Measurements from ENCODE around the gene SORCS2. TPM values are rescaled to one million over a fixed set of nuclear protein-coding genes. Genes with fewer than 3 reads are reported as not detected.

Gene SORCS2
- total RNA-seq, 6 donors from 2014 or later = 2.2 to 28.3 (median 7.2) TPM

DNA sequence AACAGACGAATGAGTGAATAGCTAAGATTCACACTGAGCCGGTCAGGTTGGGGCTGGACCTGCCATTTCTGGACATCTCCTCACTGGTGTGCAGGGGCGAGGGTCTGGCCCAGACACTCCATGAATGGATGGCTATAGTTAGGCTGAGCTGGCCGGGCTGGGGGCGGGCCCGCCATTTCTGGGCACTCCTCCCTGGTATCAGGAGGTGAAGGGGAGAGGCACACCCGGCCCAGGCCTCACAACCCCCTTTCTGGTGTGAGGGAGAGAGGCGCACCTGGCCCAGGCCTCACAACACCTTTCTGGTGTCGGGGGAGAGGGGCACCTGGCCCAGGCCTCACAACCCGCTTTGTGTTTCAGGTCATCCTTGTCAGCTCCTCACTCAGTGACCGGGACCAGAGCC, 445.6 kb downstream of the SORCS2 start:
- Histone ChIP-seq H3K27ac (no peak overlapping the region), H3K9me3 (no peaks in the 10 kb centered on the region), H3K36me3 (no peaks in the 10 kb centered on the region), H3K4me3 (no peak overlapping the region), H3K4me1 (peaks cover 0 to 12% (median 8%) of the 10 kb centered on the region in 4 donors), H3K27me3 (no peaks in the 10 kb centered on the region)
- ATAC-seq (ENCODE audit: low FRiP score in 2 of 2) = no peak
- TF ChIP-seq POLR2AphosphoS5 (IDR thresholded peaks at IDR 0.05) = no peak
- no peak for TF ChIP-seq EP300 (IDR thresholded peaks at IDR 0.05)
- no peak for TF ChIP-seq POLR2A (IDR thresholded peaks at IDR 0.05)
- TF ChIP-seq, protein P1, sequence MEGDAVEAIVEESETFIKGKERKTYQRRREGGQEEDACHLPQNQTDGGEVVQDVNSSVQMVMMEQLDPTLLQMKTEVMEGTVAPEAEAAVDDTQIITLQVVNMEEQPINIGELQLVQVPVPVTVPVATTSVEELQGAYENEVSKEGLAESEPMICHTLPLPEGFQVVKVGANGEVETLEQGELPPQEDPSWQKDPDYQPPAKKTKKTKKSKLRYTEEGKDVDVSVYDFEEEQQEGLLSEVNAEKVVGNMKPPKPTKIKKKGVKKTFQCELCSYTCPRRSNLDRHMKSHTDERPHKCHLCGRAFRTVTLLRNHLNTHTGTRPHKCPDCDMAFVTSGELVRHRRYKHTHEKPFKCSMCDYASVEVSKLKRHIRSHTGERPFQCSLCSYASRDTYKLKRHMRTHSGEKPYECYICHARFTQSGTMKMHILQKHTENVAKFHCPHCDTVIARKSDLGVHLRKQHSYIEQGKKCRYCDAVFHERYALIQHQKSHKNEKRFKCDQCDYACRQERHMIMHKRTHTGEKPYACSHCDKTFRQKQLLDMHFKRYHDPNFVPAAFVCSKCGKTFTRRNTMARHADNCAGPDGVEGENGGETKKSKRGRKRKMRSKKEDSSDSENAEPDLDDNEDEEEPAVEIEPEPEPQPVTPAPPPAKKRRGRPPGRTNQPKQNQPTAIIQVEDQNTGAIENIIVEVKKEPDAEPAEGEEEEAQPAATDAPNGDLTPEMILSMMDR (IDR thresholded peaks at IDR 0.05) = no peak
- peak in 1 of 2 donors; percentile 65 for DNase-seq
- 78 to 84% methylated on average over 9 to 11 of the region's 11 CpGs for WGBS, 2 donors

DNA sequence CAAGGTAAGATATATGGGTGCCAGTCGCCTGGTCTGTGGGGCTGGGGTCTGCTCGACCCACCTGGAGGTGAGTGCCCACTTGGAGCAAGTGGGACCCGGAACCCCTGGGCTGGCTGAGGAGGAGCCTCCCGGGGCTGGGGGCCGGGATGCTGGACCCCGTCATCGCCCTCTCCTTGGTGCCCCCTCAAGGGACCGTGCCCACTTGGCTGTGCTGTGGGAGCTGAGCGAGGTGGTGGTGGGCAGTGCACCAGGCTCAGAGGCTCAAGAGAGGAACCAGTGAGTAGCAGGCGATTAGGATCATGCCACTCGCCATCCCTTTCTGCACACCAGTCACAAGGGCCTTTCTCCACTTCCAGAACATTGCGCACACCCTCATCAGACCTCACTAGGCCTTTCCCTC, 446.2 kb downstream of the SORCS2 start:
- ATAC-seq (ENCODE audit: low FRiP score in 2 of 2) = peak in 1 of 2 donors; percentile 11
- TF ChIP-seq EP300 (IDR thresholded peaks at IDR 0.05) = no peak
- TF ChIP-seq, protein P1 (IDR thresholded peaks at IDR 0.05) = no peak
- TF ChIP-seq POLR2AphosphoS5 (IDR thresholded peaks at IDR 0.05) = no peak
- no peak for TF ChIP-seq POLR2A (IDR thresholded peaks at IDR 0.05)
- no peaks in the 10 kb centered on the region for H3K36me3 ChIP-seq
- H3K27ac ChIP-seq = no peak overlapping the region
- H3K27me3 ChIP-seq = no peaks in the 10 kb centered on the region
- H3K4me1 ChIP-seq = peaks cover 0 to 12% (median 8%) of the 10 kb centered on the region in 4 donors
- DNase-seq = peak in 1 of 2 donors; percentile 48
- H3K9me3 ChIP-seq = no peaks in the 10 kb centered on the region
- H3K4me3 ChIP-seq = no peak overlapping the region
- 92% methylated on average over 7 to 12 of the region's 12 CpGs for WGBS, 2 donors

DNA sequence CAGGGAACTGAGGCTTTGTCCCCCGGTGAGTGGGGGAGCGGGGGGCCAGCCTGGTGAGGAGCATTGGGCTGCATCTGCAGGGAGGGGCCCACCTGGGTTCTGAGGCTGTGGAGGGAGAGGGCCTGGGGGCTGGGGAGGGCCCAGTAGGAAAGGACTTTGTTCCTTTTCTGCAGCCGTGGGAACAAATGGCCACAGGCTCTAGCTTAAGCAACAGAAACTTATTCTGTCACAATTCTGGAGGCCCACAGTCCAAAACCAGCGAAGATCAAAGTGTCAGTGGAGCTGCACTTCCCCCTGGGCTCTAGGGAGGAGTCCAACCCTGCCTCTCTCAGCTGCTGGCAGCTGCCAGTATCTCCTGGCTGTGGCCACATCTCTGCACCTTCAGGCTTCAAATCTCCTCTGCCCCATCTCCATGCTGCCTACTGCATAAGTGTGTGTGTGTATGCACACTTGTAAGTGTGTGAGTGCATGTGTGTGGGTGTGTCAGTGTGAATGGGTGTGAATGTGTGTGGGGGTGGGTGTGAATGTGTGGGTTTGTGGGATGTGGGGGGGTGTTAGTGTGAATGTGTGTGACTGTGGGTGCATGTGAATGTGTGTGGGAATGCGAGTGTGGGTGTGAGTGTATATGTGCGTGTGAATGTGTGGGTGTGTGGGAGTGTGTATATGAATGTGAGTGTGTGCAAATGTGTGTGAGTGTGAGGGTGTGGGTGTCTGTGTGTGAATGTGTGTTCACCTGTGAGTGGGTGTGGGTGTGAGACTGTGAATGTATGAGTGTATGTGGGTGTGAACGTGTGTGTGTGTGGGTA, 446.8 kb downstream of the SORCS2 start:
- Histone ChIP-seq H3K4me3 (no peak overlapping the region), H3K27ac (peak overlapping the region in 1 of 4 donors; percentile 18), H3K9me3 (peaks cover 0 to 2% (median 1%) of the 10 kb centered on the region in 4 donors), H3K4me1 (peaks cover 0 to 12% (median 8%) of the 10 kb centered on the region in 4 donors), H3K27me3 (no peaks in the 10 kb centered on the region), H3K36me3 (no peaks in the 10 kb centered on the region)
- TF ChIP-seq, protein P1 (IDR thresholded peaks at IDR 0.05) = no peak
- TF ChIP-seq EP300 (IDR thresholded peaks at IDR 0.05) = no peak
- DNase-seq (peak in 1 of 2 donors; percentile 50), ATAC-seq (ENCODE audit: low FRiP score in 2 of 2) (peak in 1 of 2 donors; percentile 67)
- WGBS, 2 donors = 72 to 75% methylated on average over 7 of the region's 7 CpGs

DNA sequence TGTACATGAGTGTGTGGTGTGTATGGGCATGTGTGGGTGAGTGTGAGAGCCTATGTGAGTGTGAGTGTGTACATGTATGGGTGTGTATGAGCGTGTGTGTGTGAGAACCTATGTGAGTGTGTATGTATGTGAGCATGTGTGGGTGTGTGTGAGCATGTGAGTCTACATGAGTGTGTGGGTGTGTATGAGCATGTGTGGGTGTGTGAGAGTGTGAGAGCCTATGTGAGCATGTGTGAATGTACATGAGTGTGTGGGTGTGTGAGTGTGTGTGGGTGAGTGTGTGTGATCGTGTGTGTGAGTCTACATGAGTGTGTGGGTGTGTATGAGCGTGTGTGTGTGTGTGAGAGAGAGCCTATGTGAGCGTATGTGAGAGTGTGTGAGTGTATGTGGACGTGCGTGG, 447.8 kb downstream of the SORCS2 start:
- Histone ChIP-seq H3K9me3 (peaks cover 0 to 9% (median 2%) of the 10 kb centered on the region in 4 donors), H3K4me1 (peaks cover 0 to 10% (median 6%) of the 10 kb centered on the region in 4 donors), H3K27me3 (no peaks in the 10 kb centered on the region), H3K27ac (no peak overlapping the region), H3K4me3 (no peak overlapping the region), H3K36me3 (no peaks in the 10 kb centered on the region)
- WGBS, 2 donors = 85 to 86% methylated on average over 6 of the region's 6 CpGs
- DNase-seq = no peak
- TF ChIP-seq POLR2A (IDR thresholded peaks at IDR 0.05) (no peak), EP300 (IDR thresholded peaks at IDR 0.05) (no peak), POLR2AphosphoS5 (IDR thresholded peaks at IDR 0.05) (no peak)
- TF ChIP-seq, protein P1 (IDR thresholded peaks at IDR 0.05) = no peak
- ATAC-seq (ENCODE audit: low FRiP score in 2 of 2) = peak in 1 of 2 donors; percentile 13
